Glutamatergic neuron (in vitro differentiated cells): ENCODE measurements around the gene ARMH1. TPM values are rescaled to one million over a fixed set of nuclear protein-coding genes. Genes with fewer than 3 reads are reported as not detected.

Source experiments
- DNase-seq: peaks from one replicate; pipeline ENCODE4 v3.0.0; 2022
- H3K27ac Mint-ChIP-seq: one replicate; pipeline ENCODE4 v1.8.0; 2020; ENCODE audit warnings: mild to moderate bottlenecking, mixed read lengths, inconsistent platforms; ENCODE audit not compliant: unreplicated experiment
- H3K27me3 Mint-ChIP-seq: one replicate; pipeline ENCODE4 v1.8.0; 2020; ENCODE audit warnings: mild to moderate bottlenecking, moderate library complexity, mixed read lengths, inconsistent platforms; ENCODE audit not compliant: unreplicated experiment
- H3K36me3 Mint-ChIP-seq: one replicate; pipeline ENCODE4 v1.8.0; 2020; ENCODE audit warnings: mild to moderate bottlenecking, mixed read lengths, inconsistent platforms; ENCODE audit not compliant: unreplicated experiment
- H3K4me1 Mint-ChIP-seq: one replicate; pipeline ENCODE4 v1.8.0; 2020; ENCODE audit warnings: mild to moderate bottlenecking, low read depth, mixed read lengths, inconsistent platforms; ENCODE audit not compliant: unreplicated experiment
- H3K4me3 Mint-ChIP-seq: one replicate; pipeline ENCODE4 v1.8.0; 2020; ENCODE audit warnings: mild to moderate bottlenecking, mixed read lengths, inconsistent platforms; ENCODE audit not compliant: unreplicated experiment
- H3K9me3 Mint-ChIP-seq: one replicate; pipeline ENCODE4 v1.8.0; 2020; ENCODE audit warnings: mild to moderate bottlenecking, moderate library complexity, mixed read lengths, inconsistent platforms; ENCODE audit not compliant: unreplicated experiment
- total RNA-seq: library from RNA; stranded (reverse); fragmentation: NEBNext Ultra II Directional; extraction: Animal tissue kit (Norgen Biotek cat#: 25700); gene quantifications from one replicate; pipeline ENCODE4 v1.2.1, GENCODE V29; 2021; ENCODE audit not compliant: unreplicated experiment
- TF ChIP-seq, protein P1 (sequence below): fragments of 200-600 bp; sonication (generic); IDR thresholded peaks from one replicate; pipeline ENCODE4 v1.5.0; 2021; ENCODE audit not compliant: partially characterized antibody, unreplicated experiment

ARMH1 gene
- total RNA-seq, 1 donor from 2014 or later: 4.9 TPM

GRCh38 chr1:44685218-44685617 lies 10.7 kb downstream of the ARMH1 start:
- Mint-ChIP-seq H3K27ac (no peak overlapping the region), H3K4me3 (no peak overlapping the region), H3K36me3 (peaks cover 5% of the 10 kb centered on the region), H3K27me3 (peaks cover 2% of the 10 kb centered on the region), H3K9me3 (peaks cover 2% of the 10 kb centered on the region), H3K4me1 (no peaks in the 10 kb centered on the region)
- TF ChIP-seq, protein P1, sequence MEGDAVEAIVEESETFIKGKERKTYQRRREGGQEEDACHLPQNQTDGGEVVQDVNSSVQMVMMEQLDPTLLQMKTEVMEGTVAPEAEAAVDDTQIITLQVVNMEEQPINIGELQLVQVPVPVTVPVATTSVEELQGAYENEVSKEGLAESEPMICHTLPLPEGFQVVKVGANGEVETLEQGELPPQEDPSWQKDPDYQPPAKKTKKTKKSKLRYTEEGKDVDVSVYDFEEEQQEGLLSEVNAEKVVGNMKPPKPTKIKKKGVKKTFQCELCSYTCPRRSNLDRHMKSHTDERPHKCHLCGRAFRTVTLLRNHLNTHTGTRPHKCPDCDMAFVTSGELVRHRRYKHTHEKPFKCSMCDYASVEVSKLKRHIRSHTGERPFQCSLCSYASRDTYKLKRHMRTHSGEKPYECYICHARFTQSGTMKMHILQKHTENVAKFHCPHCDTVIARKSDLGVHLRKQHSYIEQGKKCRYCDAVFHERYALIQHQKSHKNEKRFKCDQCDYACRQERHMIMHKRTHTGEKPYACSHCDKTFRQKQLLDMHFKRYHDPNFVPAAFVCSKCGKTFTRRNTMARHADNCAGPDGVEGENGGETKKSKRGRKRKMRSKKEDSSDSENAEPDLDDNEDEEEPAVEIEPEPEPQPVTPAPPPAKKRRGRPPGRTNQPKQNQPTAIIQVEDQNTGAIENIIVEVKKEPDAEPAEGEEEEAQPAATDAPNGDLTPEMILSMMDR: no peak
- no peak for DNase-seq

- no peak overlapping the region for H3K4me3 Mint-ChIP-seq
- H3K27ac Mint-ChIP-seq: no peak overlapping the region
- no peak for DNase-seq
- peaks cover 2% of the 10 kb centered on the region for H3K27me3 Mint-ChIP-seq
- H3K9me3 Mint-ChIP-seq: peaks cover 2% of the 10 kb centered on the region
- TF ChIP-seq, protein P1: no peak
- H3K36me3 Mint-ChIP-seq: peaks cover 5% of the 10 kb centered on the region
- H3K4me1 Mint-ChIP-seq: no peaks in the 10 kb centered on the region
These were observed 11.4 kb downstream of the ARMH1 start for GRCh38 chr1:44685881-44686280.

GRCh38 chr1:44688760-44689446 lies 14.4 kb downstream of the ARMH1 start:
- TF ChIP-seq, protein P1: no peak
- no peak overlapping the region for H3K27ac Mint-ChIP-seq
- no peak for DNase-seq
- H3K36me3 Mint-ChIP-seq: no peaks in the 10 kb centered on the region
- no peak overlapping the region for H3K4me3 Mint-ChIP-seq
- H3K9me3 Mint-ChIP-seq: no peaks in the 10 kb centered on the region
- H3K27me3 Mint-ChIP-seq: no peaks in the 10 kb centered on the region
- no peaks in the 10 kb centered on the region for H3K4me1 Mint-ChIP-seq

DNA sequence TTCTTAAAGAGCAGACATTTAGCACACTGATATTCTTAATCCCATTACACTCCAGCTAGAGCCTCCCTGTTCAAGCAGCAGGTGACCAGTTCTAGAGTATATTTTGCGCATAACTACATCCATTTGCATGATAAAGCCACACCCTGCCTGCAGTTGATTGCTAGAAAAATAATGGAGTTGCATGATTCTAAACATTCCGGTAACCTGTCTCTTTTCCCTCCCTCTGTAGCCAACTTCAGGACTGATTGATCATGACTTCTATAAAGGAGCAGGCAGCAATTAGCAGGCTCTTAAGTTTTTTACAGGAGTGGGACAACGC lies 14.9 kb downstream of the ARMH1 start:
- H3K36me3 Mint-ChIP-seq: no peaks in the 10 kb centered on the region
- no peak for DNase-seq

DNA sequence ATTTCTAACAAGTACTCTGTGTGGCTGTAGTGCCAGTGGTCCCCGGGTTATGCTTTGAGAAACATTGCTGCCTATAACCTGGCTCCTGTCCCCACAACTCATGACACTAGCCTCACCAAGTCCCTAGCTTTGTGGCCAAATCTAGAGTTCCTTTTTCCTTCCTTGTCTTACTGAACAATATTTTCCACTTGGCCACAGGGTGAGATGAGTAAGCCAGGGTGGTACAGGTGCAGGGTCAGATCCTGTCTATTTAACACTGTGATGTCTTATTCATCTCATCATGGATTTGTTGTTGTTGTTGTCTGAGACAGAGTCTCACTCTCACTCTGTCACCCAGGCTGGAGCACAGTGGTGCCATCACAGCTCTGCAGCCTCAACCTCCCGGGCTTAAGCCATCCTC lies 18.6 kb downstream of the ARMH1 start:
- TF ChIP-seq, protein P1: no peak
- no peaks in the 10 kb centered on the region for H3K27me3 Mint-ChIP-seq
- DNase-seq: no peak
- H3K36me3 Mint-ChIP-seq: no peaks in the 10 kb centered on the region
- no peak overlapping the region for H3K27ac Mint-ChIP-seq
- peaks cover 2% of the 10 kb centered on the region for H3K4me1 Mint-ChIP-seq
- H3K9me3 Mint-ChIP-seq: peaks cover 2% of the 10 kb centered on the region
- H3K4me3 Mint-ChIP-seq: no peak overlapping the region

More for the DNA sequence above, 14.9 kb downstream of the ARMH1 start:
- no peaks in the 10 kb centered on the region for H3K27me3 Mint-ChIP-seq
- TF ChIP-seq, protein P1: no peak
- H3K27ac Mint-ChIP-seq: no peak overlapping the region
- no peaks in the 10 kb centered on the region for H3K4me1 Mint-ChIP-seq
- no peaks in the 10 kb centered on the region for H3K9me3 Mint-ChIP-seq
- H3K4me3 Mint-ChIP-seq: no peak overlapping the region
